Liver (tissue), 9 donors: ENCODE data around the gene PEX6. TPM values are rescaled to one million over a fixed set of nuclear protein-coding genes. Genes with fewer than 3 reads are reported as not detected.

Experiments
- DNase-seq: peaks from one replicate; pipeline ENCODE4 v3.0.0-alpha.2; 2017; ENCODE audit warnings: low spot score
- H3K27ac ChIP-seq, 2 donors: one replicate each; pipeline ENCODE4 v1.7.0; 2013; ENCODE audit warnings: inconsistent platforms in 2 of 2, low read length in 2 of 2, control low read depth in 1 of 2, low read depth in 1 of 2, mild to moderate bottlenecking in 1 of 2
- H3K27me3 ChIP-seq, 4 donors: one replicate each; pipeline versions ENCODE4 v1.6.1 to v1.7.0; 2013; ENCODE audit warnings: low read length in 3 of 4, inconsistent platforms in 1 of 4, mild to moderate bottlenecking in 1 of 4, moderate library complexity in 1 of 4; ENCODE audit not compliant: control insufficient read depth in 4 of 4, insufficient read depth in 4 of 4
- H3K36me3 ChIP-seq, 4 donors: one replicate each; pipeline versions ENCODE4 v1.6.1 to v1.7.0; 2013; ENCODE audit warnings: low read length in 3 of 4, mild to moderate bottlenecking in 3 of 4, low read depth in 1 of 4, moderate library complexity in 1 of 4; ENCODE audit not compliant: control insufficient read depth in 4 of 4, insufficient read depth in 3 of 4
- H3K4me1 ChIP-seq, 4 donors: one replicate each; pipeline versions ENCODE4 v1.6.1 to v1.7.0; 2013; ENCODE audit warnings: low read length in 3 of 4, mild to moderate bottlenecking in 3 of 4, moderate library complexity in 1 of 4; ENCODE audit not compliant: control insufficient read depth in 4 of 4, insufficient read depth in 4 of 4
- H3K4me3 ChIP-seq, 3 donors: one replicate each; pipeline versions ENCODE4 v1.6.1 to v1.7.0; 2013; ENCODE audit warnings: low read length in 3 of 3, control low read depth in 1 of 3, low read depth in 1 of 3, mild to moderate bottlenecking in 1 of 3
- H3K9ac ChIP-seq, 2 donors: one replicate each; pipeline ENCODE4 v1.7.0; 2013; ENCODE audit warnings: low read length in 2 of 2, mild to moderate bottlenecking in 2 of 2, moderate library complexity in 2 of 2, control low read depth in 1 of 2, low read depth in 1 of 2
- H3K9me3 ChIP-seq, 4 donors: one replicate each; pipeline versions ENCODE4 v1.6.1 to v1.7.0; 2013; ENCODE audit warnings: low read length in 3 of 4; ENCODE audit not compliant: control insufficient read depth in 4 of 4
- EGR1 ChIP-seq, 2 donors: IDR thresholded peaks; 2 replicates each; pipeline ENCODE4 v1.6.1; 2016 to 2018; ENCODE audit warnings: antibody characterized with exemption in 2 of 2, low read depth in 2 of 2
- FOXA1 ChIP-seq: IDR thresholded peaks from 2 replicates; pipeline ENCODE4 v1.6.1; 2016; ENCODE audit warnings: antibody characterized with exemption
- FOXA2 ChIP-seq: IDR thresholded peaks from 2 replicates; pipeline ENCODE4 v1.6.1; 2016; ENCODE audit warnings: antibody characterized with exemption
- GABPA ChIP-seq, 2 donors: IDR thresholded peaks in 1 of 2; conservative IDR thresholded peaks in 1 of 2; 2 replicates each; pipeline ENCODE4 v1.6.1; 2016; ENCODE audit warnings: antibody characterized with exemption in 2 of 2, mild to moderate bottlenecking in 1 of 2, moderate library complexity in 1 of 2
- HNF4A ChIP-seq, 2 donors: conservative IDR thresholded peaks; 2 replicates each; pipeline ENCODE4 v1.6.1; 2016; ENCODE audit warnings: antibody characterized with exemption in 2 of 2, mild to moderate bottlenecking in 2 of 2
- HNF4G ChIP-seq: IDR thresholded peaks from 2 replicates; pipeline ENCODE4 v1.6.1; 2016; ENCODE audit warnings: antibody characterized with exemption
- JUND ChIP-seq, 2 donors: IDR thresholded peaks; 2 replicates each; pipeline ENCODE4 v1.6.1; 2016; ENCODE audit warnings: antibody characterized with exemption in 2 of 2
- RAD21 ChIP-seq, 2 donors: IDR thresholded peaks; 2 replicates each; pipeline ENCODE4 v1.6.1; 2016; ENCODE audit warnings: antibody characterized with exemption in 2 of 2, mild to moderate bottlenecking in 2 of 2
- RXRA ChIP-seq, 2 donors: IDR thresholded peaks; 2 replicates each; pipeline ENCODE4 v1.6.1; 2017 to 2018; ENCODE audit warnings: antibody characterized with exemption in 2 of 2, mild to moderate bottlenecking in 1 of 2
- SP1 ChIP-seq: IDR thresholded peaks from 2 replicates; pipeline ENCODE4 v1.6.1; 2018; ENCODE audit warnings: antibody characterized with exemption, mild to moderate bottlenecking
- TAF1 ChIP-seq: conservative IDR thresholded peaks from 2 replicates; pipeline ENCODE4 v1.6.1; 2016; ENCODE audit warnings: antibody characterized with exemption, mild to moderate bottlenecking
- YY1 ChIP-seq: IDR thresholded peaks from 2 replicates; pipeline ENCODE4 v1.6.1; 2016; ENCODE audit warnings: antibody characterized with exemption, mild to moderate bottlenecking
- WGBS: extraction: QIAGEN DNeasy Blood & Tissue Kit; methylation state at CpG from one replicate; pipeline ENCODE4 v1.1.7; 2013; 5-methylcytosine and 5-hydroxymethylcytosine counted together
- polyA plus RNA-seq, 2 donors: library from polyadenylated mRNA; stranded (reverse) in 1 of 2; unstranded in 1 of 2; fragments of 200-250 nt in 1 of 2; fragments of >200 nt in 1 of 2; fragmentation: Nextera tagmentation in 1 of 2; extraction: Ambion mirVana in 1 of 2; gene quantifications; one replicate each; pipeline versions ENCODE4 v1.2.1 to v1.2.3, GENCODE V29; 2013 to 2015
- total RNA-seq, 2 donors: library from RNA; depleted of rRNA; stranded (reverse); fragments of >200 nt; gene quantifications; one replicate each; pipeline ENCODE4 v1.2.3, GENCODE V29; 2014
- TF ChIP-seq, protein P1 (sequence below): IDR thresholded peaks from 2 replicates; pipeline ENCODE4 v1.6.1; 2016; ENCODE audit warnings: antibody characterized with exemption
- TF ChIP-seq, protein P2 (sequence below): IDR thresholded peaks from 2 replicates; pipeline ENCODE4 v1.6.1; 2016; ENCODE audit warnings: antibody characterized with exemption
- TF ChIP-seq, protein P3 (sequence below): IDR thresholded peaks from 2 replicates; pipeline ENCODE4 v1.6.1; 2016; ENCODE audit warnings: antibody characterized with exemption
- TF ChIP-seq, protein P4 (sequence below): fragments of 150-350 bp; IDR thresholded peaks from 2 replicates; pipeline ENCODE4 v1.5.1; 2017; ENCODE audit warnings: improper control_type of control experiment, low read depth, low read length; ENCODE audit not compliant: missing input control
- TF ChIP-seq, protein P5 (sequence below): IDR thresholded peaks from 2 replicates; pipeline ENCODE4 v1.6.1; 2016; ENCODE audit warnings: antibody characterized with exemption, mild to moderate bottlenecking
- donor health status: healthy.
- donor health status: healthy.
- donor health status: healthy.
- donor health status: healthy.
- donor health status: healthy.

Gene PEX6
- total and polyA plus RNA-seq, 4 donors, result 5.4 to 20.7 (median 15.2) TPM

DNA sequence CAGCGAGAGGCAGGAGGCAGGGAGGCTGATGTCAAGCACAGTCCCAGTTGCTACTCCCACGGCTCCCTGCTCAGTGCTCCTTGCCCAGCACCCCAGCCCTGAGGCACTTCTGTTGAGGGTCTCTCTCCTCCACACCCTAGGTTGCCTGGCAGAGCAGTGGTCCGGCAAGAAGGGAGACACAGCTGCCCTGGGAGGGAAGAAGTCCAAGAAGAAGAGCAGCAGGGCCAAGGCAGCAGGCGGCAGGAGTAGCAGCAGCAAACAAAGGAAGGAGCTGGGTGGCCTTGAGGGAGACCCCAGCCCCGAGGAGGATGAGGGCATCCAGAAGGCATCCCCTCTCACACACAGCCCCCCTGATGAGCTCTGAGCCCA is 40.6 kb downstream of the PEX6 start:
- WGBS, result 85% methylated on average over 5 of the region's 5 CpGs
- no peaks in the 10 kb centered on the region for H3K27me3 ChIP-seq
- H3K9ac ChIP-seq, result no peak overlapping the region
- H3K4me1 ChIP-seq, result peaks cover 23 to 58% (median 52%) of the 10 kb centered on the region in 4 donors
- H3K4me3 ChIP-seq, result peak overlapping the region in 1 of 3 donors; percentile 21
- peak overlapping the region; percentile 9 to 83 for H3K27ac ChIP-seq
- H3K9me3 ChIP-seq, result no peaks in the 10 kb centered on the region
- DNase-seq, result no peak
- H3K36me3 ChIP-seq, result peaks cover 2 to 22% (median 5%) of the 10 kb centered on the region in 4 donors
- TF ChIP-seq TAF1 (no peak), JUND (IDR thresholded peaks at IDR 0.05) (no peak), FOXA2 (no peak), RXRA (IDR thresholded peaks at IDR 0.05) (no peak), SP1 (no peak), GABPA (IDR thresholded peaks at IDR 0.05 in 1 of 2, conservative IDR thresholded peaks at IDR 0.05 in 1 of 2) (no peak), HNF4G (no peak), EGR1 (IDR thresholded peaks at IDR 0.05; ENCODE audit: low read depth in 2 of 2) (no peak), YY1 (no peak), FOXA1 (no peak), HNF4A (conservative IDR thresholded peaks at IDR 0.05) (no peak), RAD21 (IDR thresholded peaks at IDR 0.05) (no peak)
- TF ChIP-seq, protein P1, sequence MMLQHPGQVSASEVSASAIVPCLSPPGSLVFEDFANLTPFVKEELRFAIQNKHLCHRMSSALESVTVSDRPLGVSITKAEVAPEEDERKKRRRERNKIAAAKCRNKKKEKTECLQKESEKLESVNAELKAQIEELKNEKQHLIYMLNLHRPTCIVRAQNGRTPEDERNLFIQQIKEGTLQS, result no peak
- TF ChIP-seq, protein P2, sequence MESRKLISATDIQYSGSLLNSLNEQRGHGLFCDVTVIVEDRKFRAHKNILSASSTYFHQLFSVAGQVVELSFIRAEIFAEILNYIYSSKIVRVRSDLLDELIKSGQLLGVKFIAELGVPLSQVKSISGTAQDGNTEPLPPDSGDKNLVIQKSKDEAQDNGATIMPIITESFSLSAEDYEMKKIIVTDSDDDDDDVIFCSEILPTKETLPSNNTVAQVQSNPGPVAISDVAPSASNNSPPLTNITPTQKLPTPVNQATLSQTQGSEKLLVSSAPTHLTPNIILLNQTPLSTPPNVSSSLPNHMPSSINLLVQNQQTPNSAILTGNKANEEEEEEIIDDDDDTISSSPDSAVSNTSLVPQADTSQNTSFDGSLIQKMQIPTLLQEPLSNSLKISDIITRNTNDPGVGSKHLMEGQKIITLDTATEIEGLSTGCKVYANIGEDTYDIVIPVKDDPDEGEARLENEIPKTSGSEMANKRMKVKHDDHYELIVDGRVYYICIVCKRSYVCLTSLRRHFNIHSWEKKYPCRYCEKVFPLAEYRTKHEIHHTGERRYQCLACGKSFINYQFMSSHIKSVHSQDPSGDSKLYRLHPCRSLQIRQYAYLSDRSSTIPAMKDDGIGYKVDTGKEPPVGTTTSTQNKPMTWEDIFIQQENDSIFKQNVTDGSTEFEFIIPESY, result no peak
- TF ChIP-seq, protein P3, sequence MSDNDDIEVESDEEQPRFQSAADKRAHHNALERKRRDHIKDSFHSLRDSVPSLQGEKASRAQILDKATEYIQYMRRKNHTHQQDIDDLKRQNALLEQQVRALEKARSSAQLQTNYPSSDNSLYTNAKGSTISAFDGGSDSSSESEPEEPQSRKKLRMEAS, result no peak
- TF ChIP-seq, protein P4, sequence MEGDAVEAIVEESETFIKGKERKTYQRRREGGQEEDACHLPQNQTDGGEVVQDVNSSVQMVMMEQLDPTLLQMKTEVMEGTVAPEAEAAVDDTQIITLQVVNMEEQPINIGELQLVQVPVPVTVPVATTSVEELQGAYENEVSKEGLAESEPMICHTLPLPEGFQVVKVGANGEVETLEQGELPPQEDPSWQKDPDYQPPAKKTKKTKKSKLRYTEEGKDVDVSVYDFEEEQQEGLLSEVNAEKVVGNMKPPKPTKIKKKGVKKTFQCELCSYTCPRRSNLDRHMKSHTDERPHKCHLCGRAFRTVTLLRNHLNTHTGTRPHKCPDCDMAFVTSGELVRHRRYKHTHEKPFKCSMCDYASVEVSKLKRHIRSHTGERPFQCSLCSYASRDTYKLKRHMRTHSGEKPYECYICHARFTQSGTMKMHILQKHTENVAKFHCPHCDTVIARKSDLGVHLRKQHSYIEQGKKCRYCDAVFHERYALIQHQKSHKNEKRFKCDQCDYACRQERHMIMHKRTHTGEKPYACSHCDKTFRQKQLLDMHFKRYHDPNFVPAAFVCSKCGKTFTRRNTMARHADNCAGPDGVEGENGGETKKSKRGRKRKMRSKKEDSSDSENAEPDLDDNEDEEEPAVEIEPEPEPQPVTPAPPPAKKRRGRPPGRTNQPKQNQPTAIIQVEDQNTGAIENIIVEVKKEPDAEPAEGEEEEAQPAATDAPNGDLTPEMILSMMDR, result no peak
- TF ChIP-seq, protein P5, sequence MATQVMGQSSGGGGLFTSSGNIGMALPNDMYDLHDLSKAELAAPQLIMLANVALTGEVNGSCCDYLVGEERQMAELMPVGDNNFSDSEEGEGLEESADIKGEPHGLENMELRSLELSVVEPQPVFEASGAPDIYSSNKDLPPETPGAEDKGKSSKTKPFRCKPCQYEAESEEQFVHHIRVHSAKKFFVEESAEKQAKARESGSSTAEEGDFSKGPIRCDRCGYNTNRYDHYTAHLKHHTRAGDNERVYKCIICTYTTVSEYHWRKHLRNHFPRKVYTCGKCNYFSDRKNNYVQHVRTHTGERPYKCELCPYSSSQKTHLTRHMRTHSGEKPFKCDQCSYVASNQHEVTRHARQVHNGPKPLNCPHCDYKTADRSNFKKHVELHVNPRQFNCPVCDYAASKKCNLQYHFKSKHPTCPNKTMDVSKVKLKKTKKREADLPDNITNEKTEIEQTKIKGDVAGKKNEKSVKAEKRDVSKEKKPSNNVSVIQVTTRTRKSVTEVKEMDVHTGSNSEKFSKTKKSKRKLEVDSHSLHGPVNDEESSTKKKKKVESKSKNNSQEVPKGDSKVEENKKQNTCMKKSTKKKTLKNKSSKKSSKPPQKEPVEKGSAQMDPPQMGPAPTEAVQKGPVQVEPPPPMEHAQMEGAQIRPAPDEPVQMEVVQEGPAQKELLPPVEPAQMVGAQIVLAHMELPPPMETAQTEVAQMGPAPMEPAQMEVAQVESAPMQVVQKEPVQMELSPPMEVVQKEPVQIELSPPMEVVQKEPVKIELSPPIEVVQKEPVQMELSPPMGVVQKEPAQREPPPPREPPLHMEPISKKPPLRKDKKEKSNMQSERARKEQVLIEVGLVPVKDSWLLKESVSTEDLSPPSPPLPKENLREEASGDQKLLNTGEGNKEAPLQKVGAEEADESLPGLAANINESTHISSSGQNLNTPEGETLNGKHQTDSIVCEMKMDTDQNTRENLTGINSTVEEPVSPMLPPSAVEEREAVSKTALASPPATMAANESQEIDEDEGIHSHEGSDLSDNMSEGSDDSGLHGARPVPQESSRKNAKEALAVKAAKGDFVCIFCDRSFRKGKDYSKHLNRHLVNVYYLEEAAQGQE, result no peak
